Measurements from ENCODE around the gene LYAR. TPM values are rescaled to one million over a fixed set of nuclear protein-coding genes. Genes with fewer than 3 reads are reported as not detected.

Gene LYAR
- total and polyA plus RNA-seq, 2 experiments from 2014 or later = 44.0 to 105 TPM

GRCh38 chr4:4247696-4248028, 42.3 kb downstream of the LYAR start:
- Histone ChIP-seq H3K36me3 (ENCODE audit: insufficient read depth) (peaks cover 3% of the 10 kb centered on the region; the same call in 1 of the 2 replicates), H4K20me1 (replicated peaks; ENCODE audit: insufficient read depth) (no peaks in the 10 kb centered on the region), H3K4me1 (ENCODE audit: insufficient read depth) (peaks cover 7% of the 10 kb centered on the region), H3K79me2 (replicated peaks; ENCODE audit: insufficient read depth) (peaks cover 4% of the 10 kb centered on the region), H3K27me3 (ENCODE audit: insufficient read depth) (peaks cover 9% of the 10 kb centered on the region; the same call in 1 of the 2 replicates), H3F3A (replicated peaks; ENCODE audit: low read depth) (0 out of 2 replicates have a peak, but pooled peaks cover 3% of the 10 kb centered on the region), H3K9me2 (ENCODE audit: insufficient read depth) (no peaks in the 10 kb centered on the region), H3K27ac (ENCODE audit: low read depth) (peak overlapping the region; percentile 88; the same call in 1 of the 2 replicates), H3K4me3 (peak overlapping the region; percentile 89), H2AFZ (peak overlapping the region; percentile 96), H3K4me2 (peak overlapping the region; percentile 94)
- ATAC-seq = no peak
- H3K36me3 Mint-ChIP-seq (ENCODE audit: low read depth) = peaks cover 21% of the 10 kb centered on the region
- DNase-seq (ENCODE audit: low spot score) = no peak
- TF ChIP-seq EZH2phosphoT487 (IDR thresholded peaks at IDR 0.05; ENCODE audit: unreplicated experiment) (no peak), EZH2 (IDR thresholded peaks at IDR 0.05; ENCODE audit: low read depth, unreplicated experiment) (no peak), ZNF462 (CRISPR knock-in tag; IDR thresholded peaks at IDR 0.05) (no peak), STAT1 (IDR thresholded peaks at IDR 0.05; ENCODE audit: unreplicated experiment) (no peak), NANOG (IDR thresholded peaks at IDR 0.05; ENCODE audit: borderline replicate concordance) (no peak), JUNB (IDR thresholded peaks at IDR 0.05; ENCODE audit: unreplicated experiment) (no peak), ZNF114 (CRISPR knock-in tag; IDR thresholded peaks at IDR 0.05) (no peak)
- TF ChIP-seq, protein P1, sequence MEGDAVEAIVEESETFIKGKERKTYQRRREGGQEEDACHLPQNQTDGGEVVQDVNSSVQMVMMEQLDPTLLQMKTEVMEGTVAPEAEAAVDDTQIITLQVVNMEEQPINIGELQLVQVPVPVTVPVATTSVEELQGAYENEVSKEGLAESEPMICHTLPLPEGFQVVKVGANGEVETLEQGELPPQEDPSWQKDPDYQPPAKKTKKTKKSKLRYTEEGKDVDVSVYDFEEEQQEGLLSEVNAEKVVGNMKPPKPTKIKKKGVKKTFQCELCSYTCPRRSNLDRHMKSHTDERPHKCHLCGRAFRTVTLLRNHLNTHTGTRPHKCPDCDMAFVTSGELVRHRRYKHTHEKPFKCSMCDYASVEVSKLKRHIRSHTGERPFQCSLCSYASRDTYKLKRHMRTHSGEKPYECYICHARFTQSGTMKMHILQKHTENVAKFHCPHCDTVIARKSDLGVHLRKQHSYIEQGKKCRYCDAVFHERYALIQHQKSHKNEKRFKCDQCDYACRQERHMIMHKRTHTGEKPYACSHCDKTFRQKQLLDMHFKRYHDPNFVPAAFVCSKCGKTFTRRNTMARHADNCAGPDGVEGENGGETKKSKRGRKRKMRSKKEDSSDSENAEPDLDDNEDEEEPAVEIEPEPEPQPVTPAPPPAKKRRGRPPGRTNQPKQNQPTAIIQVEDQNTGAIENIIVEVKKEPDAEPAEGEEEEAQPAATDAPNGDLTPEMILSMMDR (conservative IDR thresholded peaks at IDR 0.05; ENCODE audit: low read depth in 2 of 2) = no peak
- TF ChIP-seq, protein P2, sequence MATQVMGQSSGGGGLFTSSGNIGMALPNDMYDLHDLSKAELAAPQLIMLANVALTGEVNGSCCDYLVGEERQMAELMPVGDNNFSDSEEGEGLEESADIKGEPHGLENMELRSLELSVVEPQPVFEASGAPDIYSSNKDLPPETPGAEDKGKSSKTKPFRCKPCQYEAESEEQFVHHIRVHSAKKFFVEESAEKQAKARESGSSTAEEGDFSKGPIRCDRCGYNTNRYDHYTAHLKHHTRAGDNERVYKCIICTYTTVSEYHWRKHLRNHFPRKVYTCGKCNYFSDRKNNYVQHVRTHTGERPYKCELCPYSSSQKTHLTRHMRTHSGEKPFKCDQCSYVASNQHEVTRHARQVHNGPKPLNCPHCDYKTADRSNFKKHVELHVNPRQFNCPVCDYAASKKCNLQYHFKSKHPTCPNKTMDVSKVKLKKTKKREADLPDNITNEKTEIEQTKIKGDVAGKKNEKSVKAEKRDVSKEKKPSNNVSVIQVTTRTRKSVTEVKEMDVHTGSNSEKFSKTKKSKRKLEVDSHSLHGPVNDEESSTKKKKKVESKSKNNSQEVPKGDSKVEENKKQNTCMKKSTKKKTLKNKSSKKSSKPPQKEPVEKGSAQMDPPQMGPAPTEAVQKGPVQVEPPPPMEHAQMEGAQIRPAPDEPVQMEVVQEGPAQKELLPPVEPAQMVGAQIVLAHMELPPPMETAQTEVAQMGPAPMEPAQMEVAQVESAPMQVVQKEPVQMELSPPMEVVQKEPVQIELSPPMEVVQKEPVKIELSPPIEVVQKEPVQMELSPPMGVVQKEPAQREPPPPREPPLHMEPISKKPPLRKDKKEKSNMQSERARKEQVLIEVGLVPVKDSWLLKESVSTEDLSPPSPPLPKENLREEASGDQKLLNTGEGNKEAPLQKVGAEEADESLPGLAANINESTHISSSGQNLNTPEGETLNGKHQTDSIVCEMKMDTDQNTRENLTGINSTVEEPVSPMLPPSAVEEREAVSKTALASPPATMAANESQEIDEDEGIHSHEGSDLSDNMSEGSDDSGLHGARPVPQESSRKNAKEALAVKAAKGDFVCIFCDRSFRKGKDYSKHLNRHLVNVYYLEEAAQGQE (IDR thresholded peaks at IDR 0.05; ENCODE audit: unreplicated experiment) = no peak
- TF ChIP-seq, protein P3, sequence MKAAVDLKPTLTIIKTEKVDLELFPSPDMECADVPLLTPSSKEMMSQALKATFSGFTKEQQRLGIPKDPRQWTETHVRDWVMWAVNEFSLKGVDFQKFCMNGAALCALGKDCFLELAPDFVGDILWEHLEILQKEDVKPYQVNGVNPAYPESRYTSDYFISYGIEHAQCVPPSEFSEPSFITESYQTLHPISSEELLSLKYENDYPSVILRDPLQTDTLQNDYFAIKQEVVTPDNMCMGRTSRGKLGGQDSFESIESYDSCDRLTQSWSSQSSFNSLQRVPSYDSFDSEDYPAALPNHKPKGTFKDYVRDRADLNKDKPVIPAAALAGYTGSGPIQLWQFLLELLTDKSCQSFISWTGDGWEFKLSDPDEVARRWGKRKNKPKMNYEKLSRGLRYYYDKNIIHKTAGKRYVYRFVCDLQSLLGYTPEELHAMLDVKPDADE (IDR thresholded peaks at IDR 0.05) = no peak
- H3K9me3 Mint-ChIP-seq = no peaks in the 10 kb centered on the region
- H3K4me3 Mint-ChIP-seq = peak overlapping the region; percentile 91
- peaks cover 3% of the 10 kb centered on the region for H3K27me3 Mint-ChIP-seq (ENCODE audit: insufficient read depth, low read depth, poor library complexity)
- peak overlapping the region; percentile 97 for H3K27ac Mint-ChIP-seq
- peaks cover 11% of the 10 kb centered on the region for H3K4me1 Mint-ChIP-seq

Measured in GM23338 (cell line).